HEK293T (cell line): ENCODE measurements around the gene SIGLEC10.

Experiments
- CTCF ChIA-PET: fragments of 350-600 bp; formaldehyde crosslinking; extraction: SDS; loops from one replicate; lab custom pipeline; 2021; ENCODE audit warnings: antibody characterized with exemption, inconsistent platforms; lab: Yijun Ruan, JAX
- POLR2A ChIA-PET: fragments of 350-600 bp; formaldehyde crosslinking; extraction: SDS; loops from one replicate; lab custom pipeline; 2020; ENCODE audit warnings: antibody characterized with exemption, inconsistent platforms; lab: Yijun Ruan, JAX
- DNase-seq: peaks from one replicate; pipeline ENCODE4 v3.0.0; 2012; ENCODE audit warnings: mixed read lengths; ENCODE audit errors: extremely low spot score
- ARNT ChIP-seq: fragments of 450-650 bp; IDR thresholded peaks from 2 replicates; pipeline ENCODE4 v1.6.1; 2017; ENCODE audit warnings: mild to moderate bottlenecking
- BHLHE40 ChIP-seq: fragments of 450-650 bp; IDR thresholded peaks from 2 replicates; pipeline ENCODE4 v1.6.1; 2016; ENCODE audit warnings: mild to moderate bottlenecking, moderate library complexity, borderline replicate concordance
- CTBP1 ChIP-seq: fragments of 450-650 bp; IDR thresholded peaks from 2 replicates; pipeline ENCODE4 v1.6.1; 2016; ENCODE audit warnings: borderline replicate concordance
- ELF4 ChIP-seq: fragments of 450-650 bp; IDR thresholded peaks from 2 replicates; pipeline ENCODE4 v1.6.1; 2017; ENCODE audit warnings: antibody characterized with exemption
- FOXA1 ChIP-seq: fragments of 450-650 bp; IDR thresholded peaks from 2 replicates; pipeline ENCODE4 v1.6.1; 2016; ENCODE audit warnings: mild to moderate bottlenecking
- FOXK2 ChIP-seq: fragments of 450-650 bp; IDR thresholded peaks from 2 replicates; pipeline ENCODE4 v1.6.1; 2016; ENCODE audit warnings: mild to moderate bottlenecking
- FOXM1 ChIP-seq: fragments of 450-650 bp; IDR thresholded peaks from 2 replicates; pipeline ENCODE4 v1.6.1; 2017; ENCODE audit warnings: mild to moderate bottlenecking, borderline replicate concordance
- HDGF ChIP-seq: fragments of 450-650 bp; IDR thresholded peaks from 2 replicates; pipeline ENCODE4 v1.6.1; 2017; ENCODE audit warnings: antibody characterized with exemption, borderline replicate concordance
- L3MBTL2 ChIP-seq: fragments of 450-650 bp; conservative IDR thresholded peaks from 2 replicates; pipeline ENCODE4 v1.6.1; 2016; ENCODE audit warnings: mild to moderate bottlenecking
- LEF1 ChIP-seq: fragments of 450-650 bp; IDR thresholded peaks from 2 replicates; pipeline ENCODE4 v1.6.1; 2017; ENCODE audit warnings: mild to moderate bottlenecking, borderline replicate concordance
- NFRKB ChIP-seq: fragments of 450-650 bp; IDR thresholded peaks from 2 replicates; pipeline ENCODE4 v1.6.1; 2016; ENCODE audit warnings: mild to moderate bottlenecking, moderate library complexity
- SP1 ChIP-seq: fragments of 450-650 bp; IDR thresholded peaks from 2 replicates; pipeline ENCODE4 v1.6.1; 2017
- SUZ12 ChIP-seq: fragments of 450-650 bp; IDR thresholded peaks from 2 replicates; pipeline ENCODE4 v1.6.1; 2016; ENCODE audit warnings: mild to moderate bottlenecking
- TARDBP ChIP-seq: fragments of 450-650 bp; IDR thresholded peaks from 2 replicates; pipeline ENCODE4 v1.6.1; 2016
- ZNF384 ChIP-seq: fragments of 450-650 bp; IDR thresholded peaks from 2 replicates; pipeline ENCODE4 v1.6.1; 2016
- TF ChIP-seq, protein P1 (sequence below): fragments of 450-650 bp; IDR thresholded peaks from 2 replicates; pipeline ENCODE4 v1.6.1; 2016

The SIGLEC10 gene

DNA sequence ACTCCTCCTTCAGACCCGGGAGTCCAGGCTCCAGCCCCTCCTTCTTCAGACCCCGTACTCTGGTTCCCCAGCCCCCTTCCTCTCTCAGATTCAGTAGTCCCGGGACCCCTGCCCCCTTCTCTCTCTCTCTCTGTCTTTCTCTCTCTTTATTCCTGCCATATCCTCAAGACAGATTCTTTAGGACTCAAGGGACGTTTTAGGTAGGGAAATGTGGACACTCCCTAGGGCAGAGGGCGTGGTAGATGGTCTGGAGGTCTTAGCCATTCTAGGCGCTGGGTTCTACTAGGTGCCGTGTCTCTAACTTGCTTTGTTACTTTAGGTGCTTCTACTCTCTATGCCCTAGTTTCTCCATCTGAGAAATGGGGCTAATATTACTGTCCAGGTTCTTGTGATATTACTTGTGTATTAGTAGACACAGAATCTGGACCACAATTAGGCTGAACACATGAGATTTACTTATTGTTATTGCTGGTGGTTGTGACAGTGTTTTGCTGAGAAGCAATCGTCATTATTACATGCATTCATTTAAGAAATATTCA lies 26.3 kb downstream of the SIGLEC10 start:
- CTCF ChIA-PET: no interaction called here
- POLR2A ChIA-PET: interaction anchor here (0.9 kb wide), 1 partner anchor 23 kb away, joined by 4 read pairs; no protein-coding TSS in a partner anchor
- TF ChIP-seq SP1 (no peak), ELF4 (no peak), FOXA1 (no peak), ARNT (no peak), BHLHE40 (no peak)
- no peak for DNase-seq

DNA sequence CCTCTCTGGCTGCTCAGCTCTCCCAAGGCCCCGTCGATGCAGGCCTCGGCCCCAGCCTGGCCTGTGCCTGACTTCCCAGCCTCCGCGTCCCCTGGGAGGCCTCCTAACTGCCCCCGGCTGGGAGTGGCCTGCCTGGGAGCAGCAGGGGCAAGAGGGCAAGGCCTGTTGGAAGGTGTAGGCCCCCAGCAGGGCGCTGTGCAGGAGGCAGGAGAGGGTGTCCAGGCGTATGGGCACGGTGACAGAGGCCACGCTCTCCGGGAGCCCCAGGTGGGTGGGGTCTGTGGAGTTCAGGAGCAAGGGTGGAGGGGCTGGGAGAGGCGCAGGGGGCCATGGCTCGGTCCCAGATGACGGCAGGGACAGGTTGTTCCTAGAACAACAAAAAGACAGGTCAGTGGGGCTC lies 28.3 kb downstream of the SIGLEC10 start:
- no peak for TF ChIP-seq FOXK2
- TF ChIP-seq LEF1: no peak
- TF ChIP-seq, protein P1, sequence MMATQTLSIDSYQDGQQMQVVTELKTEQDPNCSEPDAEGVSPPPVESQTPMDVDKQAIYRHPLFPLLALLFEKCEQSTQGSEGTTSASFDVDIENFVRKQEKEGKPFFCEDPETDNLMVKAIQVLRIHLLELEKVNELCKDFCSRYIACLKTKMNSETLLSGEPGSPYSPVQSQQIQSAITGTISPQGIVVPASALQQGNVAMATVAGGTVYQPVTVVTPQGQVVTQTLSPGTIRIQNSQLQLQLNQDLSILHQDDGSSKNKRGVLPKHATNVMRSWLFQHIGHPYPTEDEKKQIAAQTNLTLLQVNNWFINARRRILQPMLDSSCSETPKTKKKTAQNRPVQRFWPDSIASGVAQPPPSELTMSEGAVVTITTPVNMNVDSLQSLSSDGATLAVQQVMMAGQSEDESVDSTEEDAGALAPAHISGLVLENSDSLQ: no peak
- no peak for TF ChIP-seq CTBP1
- TF ChIP-seq ELF4: no peak
- TF ChIP-seq SUZ12: no peak
- POLR2A ChIA-PET: no interaction called here
- DNase-seq: no peak
- CTCF ChIA-PET: interaction anchor here (0.6 kb wide), 1 partner anchor 117 kb away, joined by 3 read pairs; no protein-coding TSS in a partner anchor

DNA sequence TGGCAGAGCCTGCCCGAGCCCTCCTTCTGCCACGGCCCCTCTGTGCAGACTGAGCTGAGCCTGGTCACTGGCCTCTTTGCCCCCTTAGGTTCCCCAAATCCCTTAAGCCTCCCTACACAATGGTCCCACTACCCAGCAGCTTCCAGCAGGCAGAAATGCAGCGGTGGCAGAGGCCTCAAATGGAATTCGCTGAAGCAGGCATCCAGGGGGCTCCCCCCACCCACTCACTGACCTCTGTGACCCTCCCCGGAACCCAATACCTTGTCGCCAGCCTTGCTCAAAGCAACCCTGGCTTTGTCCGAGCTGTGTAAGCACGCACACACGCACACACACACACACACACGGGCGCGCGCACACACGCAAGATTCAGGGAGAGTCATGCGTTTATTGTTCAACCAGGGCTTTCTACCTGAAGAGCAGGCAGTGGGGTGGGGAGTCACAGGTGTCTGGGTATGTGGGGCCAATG lies 29.5 kb downstream of the SIGLEC10 start, which contains the start of gene LIM2:
TSS of gene LIM2 (minus strand) at position 51 of the 466 bp plus-strand sequence. CDS start 531 bp downstream, outside the sequence.
- TF ChIP-seq TARDBP: no peak
- no peak for TF ChIP-seq ARNT
- no peak for TF ChIP-seq L3MBTL2
- no peak for TF ChIP-seq FOXM1
- no peak for TF ChIP-seq NFRKB
- no peak for TF ChIP-seq SP1
- TF ChIP-seq ELF4: no peak
- TF ChIP-seq, protein P1: no peak
- TF ChIP-seq ZNF384: no peak
- no peak for TF ChIP-seq LEF1
- no peak for TF ChIP-seq BHLHE40
- no peak for TF ChIP-seq SUZ12
- TF ChIP-seq CTBP1: no peak
- no peak for TF ChIP-seq FOXK2
- no peak for TF ChIP-seq HDGF
- TF ChIP-seq FOXA1: no peak
- CTCF ChIA-PET: no interaction called here
- DNase-seq: no peak
- POLR2A ChIA-PET: no interaction called here

DNA sequence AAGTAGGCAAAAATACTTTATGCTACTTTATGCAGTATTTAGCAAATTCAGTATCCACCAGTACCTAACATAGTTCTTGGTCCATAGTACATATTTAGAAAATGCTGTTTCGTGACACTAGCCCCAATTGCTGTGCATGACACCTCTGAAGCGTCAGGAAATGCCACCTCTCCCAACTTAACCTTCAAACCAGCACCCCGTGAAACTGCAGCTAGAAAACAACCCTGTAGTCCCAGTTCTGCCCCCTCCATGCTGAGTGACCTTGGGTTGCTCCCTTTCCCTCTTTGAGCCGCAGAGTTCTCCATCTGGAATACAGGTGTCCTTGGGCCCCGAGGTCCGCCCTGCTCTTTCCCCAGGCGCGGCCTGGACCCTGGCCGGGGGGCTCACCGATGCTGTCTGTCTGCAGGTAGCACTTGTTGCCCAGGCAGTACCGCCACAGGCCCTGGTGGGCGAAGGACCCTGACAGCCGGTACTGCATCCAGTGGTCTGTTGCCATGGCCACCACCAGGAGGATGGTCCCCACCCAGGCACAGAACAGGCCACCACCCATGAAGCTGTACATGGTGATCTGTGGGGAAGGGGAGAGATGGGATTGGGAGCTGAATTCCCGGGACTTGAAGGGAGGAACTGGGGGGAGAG lies 30.4 kb downstream of the SIGLEC10 start:
- ChIA-PET POLR2A (interaction anchor here (0.8 kb wide), 1 partner anchor 19 kb away, joined by 4 read pairs; no protein-coding TSS in a partner anchor), CTCF (no interaction called here)
- TF ChIP-seq LEF1 (no peak), TARDBP (no peak), FOXA1 (no peak), CTBP1 (no peak)
- DNase-seq: no peak

DNA sequence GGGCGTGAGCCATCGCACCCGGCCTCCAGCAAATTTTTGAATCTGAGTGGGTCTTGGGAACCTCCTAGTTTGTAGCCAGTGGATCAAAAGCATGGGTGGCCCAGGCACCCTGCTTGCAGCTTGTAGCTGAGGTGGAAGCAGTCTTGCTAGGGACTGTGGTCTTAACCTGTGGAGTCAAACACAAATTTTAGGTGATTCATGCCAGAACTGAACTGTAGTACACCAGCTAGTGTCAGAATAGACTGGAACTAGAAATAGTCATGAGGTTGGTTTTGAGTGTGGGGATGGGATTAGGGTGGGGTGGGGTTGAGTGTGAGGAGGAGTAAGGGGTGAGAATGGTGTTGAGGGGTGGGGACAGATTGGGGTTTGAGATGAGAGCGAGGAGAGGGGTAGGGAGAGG lies 35.4 kb downstream of the SIGLEC10 start:
- ChIA-PET POLR2A (interaction anchor here (1.3 kb wide), 1 partner anchor 16 kb away, joined by 3 read pairs; no protein-coding TSS in a partner anchor), CTCF (no interaction called here)
- DNase-seq: no peak
- TF ChIP-seq NFRKB (no peak), SUZ12 (no peak)

DNA sequence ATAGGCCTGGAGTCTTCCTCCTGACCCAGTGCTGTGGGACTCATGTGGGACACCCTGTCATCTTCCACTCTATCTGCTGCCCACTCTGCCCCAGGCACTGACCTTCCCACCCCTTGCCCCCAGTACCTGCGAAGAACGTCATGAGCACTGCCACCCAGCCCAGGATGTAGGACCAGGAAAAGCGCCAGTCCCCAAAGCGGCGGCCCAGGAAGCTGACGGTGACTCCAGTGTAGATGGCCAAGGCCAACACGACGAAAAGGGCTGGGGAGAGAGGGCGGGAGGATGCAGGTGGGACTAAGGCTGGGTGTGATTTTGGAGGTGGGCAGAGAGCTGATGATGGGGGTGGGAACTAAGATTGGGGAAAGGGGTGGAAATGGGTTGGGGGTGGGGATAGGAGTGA lies 37.1 kb downstream of the SIGLEC10 start:
- POLR2A ChIA-PET: no interaction called here
- TF ChIP-seq LEF1 (no peak), FOXK2 (no peak), L3MBTL2 (no peak), CTBP1 (no peak), NFRKB (no peak), ZNF384 (no peak), ELF4 (no peak), HDGF (no peak)
- TF ChIP-seq, protein P1: no peak
- no peak for DNase-seq
- CTCF ChIA-PET: no interaction called here

DNA sequence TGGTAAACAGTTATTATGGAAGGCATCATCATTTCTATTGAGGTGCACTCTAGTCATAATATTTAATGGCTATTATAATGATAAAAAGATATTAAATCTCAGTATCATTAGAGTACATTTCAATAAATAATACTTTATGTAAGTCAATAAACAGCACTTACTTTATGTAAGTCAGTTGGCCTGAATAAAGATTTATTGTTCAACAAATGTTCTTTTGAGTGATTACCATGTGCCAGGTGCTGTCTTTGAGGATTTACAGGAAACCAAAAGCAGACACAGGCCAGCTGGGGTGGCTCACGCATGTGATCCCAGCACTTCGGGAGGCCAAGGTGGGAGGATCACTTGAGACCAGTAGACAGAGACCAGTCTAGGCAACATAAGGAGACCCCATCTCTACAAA lies 40.0 kb downstream of the SIGLEC10 start:
- DNase-seq: no peak
- POLR2A ChIA-PET: interaction anchor here (0.8 to 1.4 kb wide), 2 partner anchors 10 to 17 kb away, joined by 3 read pairs; no protein-coding TSS in a partner anchor
- TF ChIP-seq ELF4: no peak
- no peak for TF ChIP-seq FOXA1
- no peak for TF ChIP-seq HDGF
- CTCF ChIA-PET: no interaction called here
